ENCODE results near the gene ANGPTL7.

ANGPTL7 gene

DNA sequence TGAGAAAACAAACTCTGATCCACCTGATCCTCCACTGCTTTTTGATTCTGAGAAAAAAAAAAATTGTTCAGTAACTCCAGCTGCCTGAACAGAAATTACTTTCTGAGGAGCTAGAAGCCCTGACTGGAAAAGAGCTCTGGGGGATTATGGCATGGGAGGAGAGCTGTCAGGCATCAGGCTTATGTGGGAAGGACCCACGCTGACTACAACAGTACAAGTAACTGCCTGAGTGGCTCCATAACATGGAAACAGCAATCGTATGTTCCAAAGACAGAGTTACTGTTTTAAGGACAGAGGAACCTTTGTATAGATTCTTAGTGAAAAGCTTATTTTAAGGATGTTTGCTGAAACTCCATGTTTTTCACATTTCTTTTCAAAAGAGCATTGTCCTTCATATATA, 1.2 kb upstream of the ANGPTL7 start:
- ChIA-PET CTCF (no interaction called here), POLR2A (no interaction called here)
- H3K9me3 ChIP-seq (ENCODE audit: control insufficient read depth, insufficient read depth, low read depth, low read length) = no peaks in the 10 kb centered on the region
- H3K36me3 ChIP-seq (ENCODE audit: control insufficient read depth in 2 of 2, insufficient read depth in 1 of 2, low read length in 2 of 2) = peaks cover 10 to 87% of the 10 kb centered on the region in 2 experiments
- no peaks in the 10 kb centered on the region for H3K4me1 ChIP-seq (ENCODE audit: control insufficient read depth, insufficient read depth, low read length)
- no peak overlapping the region for H3K4me3 ChIP-seq (ENCODE audit: low read depth, low read length)
- no peak overlapping the region for H3K27ac ChIP-seq (ENCODE audit: extremely low read depth, low read depth, low read length)
- TF ChIP-seq ZIC2 (tag by site-specific recombination; IDR thresholded peaks at IDR 0.05) (no peak), YY2 (tag by site-specific recombination; IDR thresholded peaks at IDR 0.05) (no peak), ZNF266 (tag by site-specific recombination; IDR thresholded peaks at IDR 0.05; ENCODE audit: low read depth) (no peak), ZNF433 (tag by site-specific recombination; IDR thresholded peaks at IDR 0.05; ENCODE audit: low read depth) (no peak), ZNF777 (tag by site-specific recombination; IDR thresholded peaks at IDR 0.05; ENCODE audit: borderline replicate concordance) (no peak), ZFP69B (tag by site-specific recombination; IDR thresholded peaks at IDR 0.05) (no peak), BCL11B (tag by site-specific recombination; IDR thresholded peaks at IDR 0.05; ENCODE audit: low read depth) (no peak), ZNF529 (tag by site-specific recombination; IDR thresholded peaks at IDR 0.05; ENCODE audit: insufficient replicate concordance) (no peak), ZNF394 (tag by site-specific recombination; IDR thresholded peaks at IDR 0.05; ENCODE audit: borderline replicate concordance) (no peak), TRIM28 (IDR thresholded peaks at IDR 0.05; ENCODE audit: borderline replicate concordance, low read length) (no peak), KLF1 (tag by site-specific recombination; IDR thresholded peaks at IDR 0.05) (no peak), ZNF184 (tag by site-specific recombination; IDR thresholded peaks at IDR 0.05) (no peak), ZNF426 (tag by site-specific recombination; IDR thresholded peaks at IDR 0.05) (no peak)
- TF ChIP-seq, protein P1, sequence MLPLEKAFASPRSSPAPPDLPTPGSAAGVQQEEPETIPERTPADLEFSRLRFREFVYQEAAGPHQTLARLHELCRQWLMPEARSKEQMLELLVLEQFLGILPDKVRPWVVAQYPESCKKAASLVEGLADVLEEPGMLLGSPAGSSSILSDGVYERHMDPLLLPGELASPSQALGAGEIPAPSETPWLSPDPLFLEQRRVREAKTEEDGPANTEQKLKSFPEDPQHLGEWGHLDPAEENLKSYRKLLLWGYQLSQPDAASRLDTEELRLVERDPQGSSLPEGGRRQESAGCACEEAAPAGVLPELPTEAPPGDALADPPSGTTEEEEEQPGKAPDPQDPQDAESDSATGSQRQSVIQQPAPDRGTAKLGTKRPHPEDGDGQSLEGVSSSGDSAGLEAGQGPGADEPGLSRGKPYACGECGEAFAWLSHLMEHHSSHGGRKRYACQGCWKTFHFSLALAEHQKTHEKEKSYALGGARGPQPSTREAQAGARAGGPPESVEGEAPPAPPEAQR (tag by site-specific recombination; IDR thresholded peaks at IDR 0.05) = no peak
- TF ChIP-seq, protein P2, sequence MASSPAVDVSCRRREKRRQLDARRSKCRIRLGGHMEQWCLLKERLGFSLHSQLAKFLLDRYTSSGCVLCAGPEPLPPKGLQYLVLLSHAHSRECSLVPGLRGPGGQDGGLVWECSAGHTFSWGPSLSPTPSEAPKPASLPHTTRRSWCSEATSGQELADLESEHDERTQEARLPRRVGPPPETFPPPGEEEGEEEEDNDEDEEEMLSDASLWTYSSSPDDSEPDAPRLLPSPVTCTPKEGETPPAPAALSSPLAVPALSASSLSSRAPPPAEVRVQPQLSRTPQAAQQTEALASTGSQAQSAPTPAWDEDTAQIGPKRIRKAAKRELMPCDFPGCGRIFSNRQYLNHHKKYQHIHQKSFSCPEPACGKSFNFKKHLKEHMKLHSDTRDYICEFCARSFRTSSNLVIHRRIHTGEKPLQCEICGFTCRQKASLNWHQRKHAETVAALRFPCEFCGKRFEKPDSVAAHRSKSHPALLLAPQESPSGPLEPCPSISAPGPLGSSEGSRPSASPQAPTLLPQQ (tag by site-specific recombination; IDR thresholded peaks at IDR 0.05) = no peak
- TF ChIP-seq, protein P3, sequence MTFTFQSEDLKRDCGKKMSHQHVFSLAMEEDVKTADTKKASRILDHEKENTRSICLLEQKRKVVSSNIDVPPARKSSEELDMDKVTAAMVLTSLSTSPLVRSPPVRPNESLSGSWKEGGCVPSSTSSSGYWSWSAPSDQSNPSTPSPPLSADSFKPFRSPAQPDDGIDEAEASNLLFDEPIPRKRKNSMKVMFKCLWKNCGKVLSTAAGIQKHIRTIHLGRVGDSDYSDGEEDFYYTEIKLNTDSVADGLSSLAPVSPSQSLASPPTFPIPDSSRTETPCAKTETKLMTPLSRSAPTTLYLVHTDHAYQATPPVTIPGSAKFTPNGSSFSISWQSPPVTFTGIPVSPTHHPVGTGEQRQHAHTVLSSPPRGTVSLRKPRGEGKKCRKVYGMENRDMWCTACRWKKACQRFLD (tag by site-specific recombination; IDR thresholded peaks at IDR 0.05) = no peak
- TF ChIP-seq, protein P4, sequence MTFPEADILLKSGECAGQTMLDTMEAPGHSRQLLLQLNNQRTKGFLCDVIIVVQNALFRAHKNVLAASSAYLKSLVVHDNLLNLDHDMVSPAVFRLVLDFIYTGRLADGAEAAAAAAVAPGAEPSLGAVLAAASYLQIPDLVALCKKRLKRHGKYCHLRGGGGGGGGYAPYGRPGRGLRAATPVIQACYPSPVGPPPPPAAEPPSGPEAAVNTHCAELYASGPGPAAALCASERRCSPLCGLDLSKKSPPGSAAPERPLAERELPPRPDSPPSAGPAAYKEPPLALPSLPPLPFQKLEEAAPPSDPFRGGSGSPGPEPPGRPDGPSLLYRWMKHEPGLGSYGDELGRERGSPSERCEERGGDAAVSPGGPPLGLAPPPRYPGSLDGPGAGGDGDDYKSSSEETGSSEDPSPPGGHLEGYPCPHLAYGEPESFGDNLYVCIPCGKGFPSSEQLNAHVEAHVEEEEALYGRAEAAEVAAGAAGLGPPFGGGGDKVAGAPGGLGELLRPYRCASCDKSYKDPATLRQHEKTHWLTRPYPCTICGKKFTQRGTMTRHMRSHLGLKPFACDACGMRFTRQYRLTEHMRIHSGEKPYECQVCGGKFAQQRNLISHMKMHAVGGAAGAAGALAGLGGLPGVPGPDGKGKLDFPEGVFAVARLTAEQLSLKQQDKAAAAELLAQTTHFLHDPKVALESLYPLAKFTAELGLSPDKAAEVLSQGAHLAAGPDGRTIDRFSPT (tag by site-specific recombination; IDR thresholded peaks at IDR 0.05) = no peak

DNA sequence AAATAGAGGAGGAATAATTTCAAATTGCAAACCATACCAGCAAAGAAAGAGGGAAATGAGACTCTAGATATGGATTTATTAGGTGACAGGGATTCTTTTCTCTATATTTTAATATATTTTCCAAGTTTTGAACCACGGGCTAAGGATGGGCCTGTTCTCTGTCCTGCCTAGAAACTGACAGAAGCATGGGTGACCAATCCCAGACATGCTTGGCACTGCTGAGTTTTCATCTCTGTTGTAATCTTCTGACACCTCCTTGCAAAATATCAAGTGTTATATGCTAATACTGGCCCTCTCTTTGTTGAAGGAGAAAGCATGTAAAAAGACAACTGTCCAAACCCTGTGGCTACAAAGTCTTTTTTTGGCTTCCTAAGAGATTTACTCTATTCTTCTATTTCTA, 774 bp upstream of the ANGPTL7 start:
- ChIA-PET CTCF (no interaction called here), POLR2A (no interaction called here)
- H3K27ac ChIP-seq (ENCODE audit: extremely low read depth, low read depth, low read length) = no peak overlapping the region

More for the DNA sequence above, 774 bp upstream of the ANGPTL7 start:
- Histone ChIP-seq H3K9me3 (ENCODE audit: control insufficient read depth, insufficient read depth, low read depth, low read length) (no peaks in the 10 kb centered on the region), H3K4me3 (ENCODE audit: low read depth, low read length) (no peak overlapping the region), H3K4me1 (ENCODE audit: control insufficient read depth, insufficient read depth, low read length) (no peaks in the 10 kb centered on the region), H3K36me3 (ENCODE audit: control insufficient read depth in 2 of 2, insufficient read depth in 1 of 2, low read length in 2 of 2) (peaks cover 10 to 91% of the 10 kb centered on the region in 2 experiments)
- TF ChIP-seq ZSCAN30 (tag by site-specific recombination; IDR thresholded peaks at IDR 0.05) (no peak), HOXD13 (CRISPR knock-in tag; IDR thresholded peaks at IDR 0.05; ENCODE audit: borderline replicate concordance) (no peak), ZNF404 (tag by site-specific recombination; IDR thresholded peaks at IDR 0.05) (no peak), ZBTB8A (tag by site-specific recombination; IDR thresholded peaks at IDR 0.05) (no peak), GFI1B (tag by site-specific recombination; IDR thresholded peaks at IDR 0.05) (no peak)
- TF ChIP-seq, protein P5, sequence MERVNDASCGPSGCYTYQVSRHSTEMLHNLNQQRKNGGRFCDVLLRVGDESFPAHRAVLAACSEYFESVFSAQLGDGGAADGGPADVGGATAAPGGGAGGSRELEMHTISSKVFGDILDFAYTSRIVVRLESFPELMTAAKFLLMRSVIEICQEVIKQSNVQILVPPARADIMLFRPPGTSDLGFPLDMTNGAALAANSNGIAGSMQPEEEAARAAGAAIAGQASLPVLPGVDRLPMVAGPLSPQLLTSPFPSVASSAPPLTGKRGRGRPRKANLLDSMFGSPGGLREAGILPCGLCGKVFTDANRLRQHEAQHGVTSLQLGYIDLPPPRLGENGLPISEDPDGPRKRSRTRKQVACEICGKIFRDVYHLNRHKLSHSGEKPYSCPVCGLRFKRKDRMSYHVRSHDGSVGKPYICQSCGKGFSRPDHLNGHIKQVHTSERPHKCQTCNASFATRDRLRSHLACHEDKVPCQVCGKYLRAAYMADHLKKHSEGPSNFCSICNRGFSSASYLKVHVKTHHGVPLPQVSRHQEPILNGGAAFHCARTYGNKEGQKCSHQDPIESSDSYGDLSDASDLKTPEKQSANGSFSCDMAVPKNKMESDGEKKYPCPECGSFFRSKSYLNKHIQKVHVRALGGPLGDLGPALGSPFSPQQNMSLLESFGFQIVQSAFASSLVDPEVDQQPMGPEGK (tag by site-specific recombination; IDR thresholded peaks at IDR 0.05) = no peak

Measured in HEK293 (cell line).